NCI-H1417 treated with DMSO at 0.1 percent for 48 hours (cell line): ENCODE results near the gene SRR.
A peak's percentile ranks its signal among the peaks of the same experiment; 100 is the strongest.

Experiments used
- DNase-seq: peaks from one replicate; lab custom pipeline; 2025; lab: John Stamatoyannopoulos, UW

SRR gene

GRCh38 chr17:2343421-2343820 is 39.7 kb downstream of the SRR start:
- DNase-seq: no peak

GRCh38 chr17:2344528-2344927 is 40.8 kb downstream of the SRR start:
- DNase-seq: no peak

GRCh38 chr17:2346475-2346874 is 42.7 kb downstream of the SRR start:
- DNase-seq: no peak

GRCh38 chr17:2347805-2348685 is 44.3 kb downstream of the SRR start:
- peak; percentile 21 for DNase-seq

GRCh38 chr17:2351269-2351668 is 47.5 kb downstream of the SRR start:
- no peak for DNase-seq

- no peak for DNase-seq
These were observed 50.6 kb downstream of the SRR start for GRCh38 chr17:2354311-2354710.

- no peak for DNase-seq
These were observed 53.5 kb downstream of the SRR start for GRCh38 chr17:2357237-2357636.

GRCh38 chr17:2357931-2358434 is 54.2 kb downstream of the SRR start:
- DNase-seq: no peak

GRCh38 chr17:2361010-2361760 is 57.4 kb downstream of the SRR start:
- no peak for DNase-seq

GRCh38 chr17:2362016-2362415 is 58.3 kb downstream of the SRR start:
- DNase-seq: no peak

- no peak for DNase-seq
These were observed 58.7 kb downstream of the SRR start for GRCh38 chr17:2362416-2362815.

GRCh38 chr17:2362881-2363280 is 59.1 kb downstream of the SRR start:
- DNase-seq: no peak

- no peak for DNase-seq
These were observed 59.6 kb downstream of the SRR start for GRCh38 chr17:2363318-2363717.

GRCh38 chr17:2363851-2364762 is 60.4 kb downstream of the SRR start:
- no peak for DNase-seq

- no peak for DNase-seq
These were observed 61.0 kb downstream of the SRR start for GRCh38 chr17:2364763-2365116.

- no peak for DNase-seq
These were observed 61.4 kb downstream of the SRR start for GRCh38 chr17:2365132-2365531.

- no peak for DNase-seq
These were observed 63.2 kb downstream of the SRR start for GRCh38 chr17:2366747-2367494.

- no peak for DNase-seq
These were observed 64.6 kb downstream of the SRR start for GRCh38 chr17:2368359-2368758.

GRCh38 chr17:2369039-2369438 is 65.3 kb downstream of the SRR start:
- no peak for DNase-seq

- no peak for DNase-seq
These were observed 65.9 kb downstream of the SRR start for GRCh38 chr17:2369551-2370210.

- DNase-seq: no peak
These were observed 66.5 kb downstream of the SRR start for GRCh38 chr17:2370211-2370589.
